K562 (cell line): ENCODE data around the gene CBFA2T3. TPM values are rescaled to one million over a fixed set of nuclear protein-coding genes. Genes with fewer than 3 reads are reported as not detected.
A peak's percentile ranks its signal among the peaks of the same experiment; 100 is the strongest.

Source experiments
- ARID1B ChIP-seq: fragments of 450-650 bp; IDR thresholded peaks from 2 replicates; pipeline ENCODE4 v1.6.1; 2016; ENCODE audit warnings: antibody characterized with exemption, mild to moderate bottlenecking, inconsistent platforms
- C11orf30 ChIP-seq: fragments of 450-650 bp; IDR thresholded peaks from 2 replicates; pipeline ENCODE4 v1.6.1; 2016; ENCODE audit warnings: low read depth, mild to moderate bottlenecking
- CREM ChIP-seq: IDR thresholded peaks from 2 replicates; pipeline ENCODE4 v1.6.1; 2014; ENCODE audit warnings: antibody characterized with exemption, low read depth
- ETV6 ChIP-seq, 3 experiments: fragments of 150-350 bp in 1 of 3; sonication (generic) in 1 of 3; formaldehyde crosslinking in 1 of 3; IDR thresholded peaks; 2 replicates each; pipeline versions ENCODE4 v1.6.1 to v1.8.0; 2014 to 2022; ENCODE audit warnings: borderline replicate concordance in 2 of 3, low read depth in 2 of 3, antibody characterized with exemption in 1 of 3, low read length in 1 of 3, mild to moderate bottlenecking in 1 of 3, missing genetic modification reagents in 1 of 3
- FOXA3 ChIP-seq, 2 experiments: fragments of 450-650 bp in 1 of 2; sonication (generic) in 1 of 2; formaldehyde crosslinking; IDR thresholded peaks in 1 of 2; conservative IDR thresholded peaks in 1 of 2; 2 replicates each; pipeline versions ENCODE4 v1.4.0 to v1.8.0; 2020 to 2022; ENCODE audit warnings: mild to moderate bottlenecking in 2 of 2, missing genetic modification reagents in 1 of 2
- GATA2 ChIP-seq: sonication (generic); formaldehyde crosslinking; IDR thresholded peaks from 2 replicates; pipeline ENCODE4 v1.4.0; 2020; ENCODE audit warnings: mild to moderate bottlenecking, missing genetic modification reagents
- GATAD2B ChIP-seq: fragments of 450-650 bp; IDR thresholded peaks from 2 replicates; pipeline ENCODE4 v1.6.1; 2017; ENCODE audit warnings: mild to moderate bottlenecking, borderline replicate concordance
- HDAC1 ChIP-seq, 2 experiments: fragments of 450-650 bp; IDR thresholded peaks; 2 replicates each; pipeline ENCODE4 v1.6.1; 2016 to 2017; ENCODE audit warnings: inconsistent platforms in 1 of 2, mild to moderate bottlenecking in 1 of 2, moderate library complexity in 1 of 2
- HDAC8 ChIP-seq: fragments of 450-650 bp; IDR thresholded peaks from 2 replicates; pipeline ENCODE4 v1.6.1; 2016; ENCODE audit warnings: mild to moderate bottlenecking, missing genetic modification characterization, moderate library complexity, missing compliant biosample characterization
- JUND ChIP-seq, 2 experiments: IDR thresholded peaks; 2 replicates in 1 of 2; 3 replicates in 1 of 2; pipeline ENCODE4 v1.6.1; 2011; ENCODE audit warnings: borderline replicate concordance in 2 of 2, low read depth in 2 of 2, low read length in 2 of 2, improper control_type of control experiment in 1 of 2, missing biosample characterization in 1 of 2, missing genetic modification characterization in 1 of 2, missing genetic modification reagents in 1 of 2
- POLR2AphosphoS5 ChIP-seq: IDR thresholded peaks from 2 replicates; pipeline ENCODE4 v1.6.1; 2011; ENCODE audit warnings: mild to moderate bottlenecking, low read depth, low read length, moderate library complexity; ENCODE audit not compliant: control insufficient read depth, insufficient read depth
- RAD21 ChIP-seq, 2 experiments: fragments of 250-450 bp in 1 of 2; fragments of 450-650 bp in 1 of 2; sonication (Bioruptor Pico) in 1 of 2; formaldehyde crosslinking in 1 of 2; IDR thresholded peaks in 1 of 2; conservative IDR thresholded peaks in 1 of 2; 2 replicates each; pipeline versions ENCODE4 v1.4.0 to v1.8.0; 2020 to 2022; ENCODE audit warnings: mild to moderate bottlenecking in 2 of 2, moderate library complexity in 1 of 2
- TEAD1 ChIP-seq, 2 experiments: fragments of 450-650 bp in 1 of 2; sonication (generic) in 1 of 2; formaldehyde crosslinking; IDR thresholded peaks; 2 replicates each; pipeline versions ENCODE4 v1.4.0 to v1.8.0; 2020 to 2022; ENCODE audit warnings: mild to moderate bottlenecking in 2 of 2, missing genetic modification reagents in 1 of 2
- TEAD4 ChIP-seq, 2 experiments: sonication (generic) in 1 of 2; formaldehyde crosslinking in 1 of 2; IDR thresholded peaks; 2 replicates each; pipeline versions ENCODE4 v1.6.1 to v1.8.0; 2012 to 2022; ENCODE audit warnings: borderline replicate concordance in 1 of 2, inconsistent platforms in 1 of 2, low read length in 1 of 2, mild to moderate bottlenecking in 1 of 2, missing genetic modification reagents in 1 of 2
- XRCC3 ChIP-seq: fragments of 450-650 bp; IDR thresholded peaks from 2 replicates; pipeline ENCODE4 v1.6.1; 2017; ENCODE audit warnings: mild to moderate bottlenecking, moderate library complexity
- ZBTB7A ChIP-seq: IDR thresholded peaks from 2 replicates; pipeline ENCODE4 v1.6.1; 2011; ENCODE audit warnings: low read depth, mild to moderate bottlenecking, low read length, moderate library complexity, borderline replicate concordance; ENCODE audit not compliant: control insufficient read depth
- ZNF766 ChIP-seq: fragments of 200-800 bp; sonication (Bioruptor generic); conservative IDR thresholded peaks from 2 replicates; pipeline ENCODE4 v1.6.1; 2016; ENCODE audit warnings: missing genetic modification characterization, missing compliant biosample characterization
- ZZZ3 ChIP-seq: fragments of 450-650 bp; IDR thresholded peaks from 2 replicates; pipeline ENCODE4 v1.6.1; 2016; ENCODE audit warnings: antibody characterized with exemption, mild to moderate bottlenecking, moderate library complexity
- polyA plus RNA-seq, 8 experiments: library from polyadenylated mRNA; depleted of rRNA in 4 of 8; stranded (reverse) in 5 of 8; unstranded in 3 of 8; fragments of >200 nt; fragmentation: Nextera tagmentation in 2 of 8; fragmentation: Illumina TruSeq in 1 of 8; extraction: Ambion mirVana in 2 of 8; extraction: Trizol in 1 of 8; gene quantifications; 2 replicates each; pipeline versions ENCODE4 v1.2.1 to v1.2.3, GENCODE V29; 2011 to 2014; ENCODE audit warnings: inconsistent platforms in 1 of 8, missing spikeins in 1 of 8
- total RNA-seq, 7 experiments: library from RNA; depleted of rRNA in 6 of 7; stranded (reverse); fragments of >200 nt in 6 of 7; fragmentation: Illumina TruSeq in 2 of 7; extraction: Trizol in 2 of 7; gene quantifications; 2 replicates each; pipeline versions ENCODE4 v1.2.1 to v1.2.3, GENCODE V29; 2011 to 2021; ENCODE audit warnings: low replicate concordance in 1 of 7
- TF ChIP-seq, protein P1 (sequence below), 2 experiments: fragments of 250-450 bp in 1 of 2; fragments of 450-650 bp in 1 of 2; sonication (Bioruptor Pico) in 1 of 2; IDR thresholded peaks; 2 replicates each; pipeline versions ENCODE4 v1.6.1 to v1.8.0; 2016 to 2021; ENCODE audit warnings: mild to moderate bottlenecking in 2 of 2, moderate library complexity in 2 of 2, missing compliant biosample characterization in 1 of 2, missing genetic modification characterization in 1 of 2
- TF ChIP-seq, protein P2 (sequence below): fragments of 250-450 bp; sonication (Bioruptor Pico); IDR thresholded peaks from 2 replicates; pipeline ENCODE4 v1.5.1; 2021; ENCODE audit warnings: mild to moderate bottlenecking

The CBFA2T3 gene
- total and polyA plus RNA-seq, 9 of the 15 experiments (the other 6 are each of a cell fraction or from before 2014, with no cell fraction given) = 2.3 to 145 (median 6.7) TPM

- TF ChIP-seq, protein P1, sequence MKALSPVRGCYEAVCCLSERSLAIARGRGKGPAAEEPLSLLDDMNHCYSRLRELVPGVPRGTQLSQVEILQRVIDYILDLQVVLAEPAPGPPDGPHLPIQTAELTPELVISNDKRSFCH (CRISPR knock-in tag; IDR thresholded peaks at IDR 0.05) = no peak
- TF ChIP-seq, protein P1 (tag; IDR thresholded peaks at IDR 0.05) = 0 out of 2 replicates have a peak, but pooled peaks have one; percentile 49
- TF ChIP-seq TEAD1 (CRISPR knock-in tag; IDR thresholded peaks at IDR 0.05) (peak in 1 of 2 experiments; percentile 70; a peak in 1 of 4 replicates), ZBTB7A (peak; percentile 94), ETV6 (IDR thresholded peaks at IDR 0.05; ENCODE audit: borderline replicate concordance in 1 of 2, low read depth in 2 of 2, low read length in 1 of 2) (peak in 1 of 2 experiments; percentile 79; a peak in 2 of 4 replicates), ETV6 (CRISPR knock-in tag; IDR thresholded peaks at IDR 0.05; ENCODE audit: borderline replicate concordance) (no peak), POLR2AphosphoS5 (peak; percentile 81), GATA2 (CRISPR knock-in tag) (peak; percentile 80), GATAD2B (peak; percentile 58; the same call in 1 of the 2 replicates), JUND (IDR thresholded peaks at IDR 0.05; ENCODE audit: borderline replicate concordance, low read depth, low read length) (peak; percentile 62), JUND (tag; IDR thresholded peaks at IDR 0.05; ENCODE audit: borderline replicate concordance, low read depth, low read length) (no peak; the same call in 2 of the 3 replicates), HDAC1 (IDR thresholded peaks at IDR 0.05) (peak in 1 of 2 experiments; percentile 73; a peak in 2 of 4 replicates), XRCC3 (no peak), FOXA3 (CRISPR knock-in tag; conservative IDR thresholded peaks at IDR 0.05 in 1 of 2, IDR thresholded peaks at IDR 0.05 in 1 of 2) (no peak), ZNF766 (peak; percentile 84), RAD21 (CRISPR knock-in tag; conservative IDR thresholded peaks at IDR 0.05 in 1 of 2, IDR thresholded peaks at IDR 0.05 in 1 of 2) (peak in 1 of 2 experiments; percentile 7; a peak in 2 of 4 replicates), CREM (peak; percentile 89), ARID1B (peak; percentile 91), HDAC8 (tag) (no peak), C11orf30 (no peak), ZZZ3 (no peak), TEAD4 (IDR thresholded peaks at IDR 0.05; ENCODE audit: low read length) (peak; percentile 91), TEAD4 (CRISPR knock-in tag; IDR thresholded peaks at IDR 0.05; ENCODE audit: borderline replicate concordance) (no peak)
- TF ChIP-seq, protein P2, sequence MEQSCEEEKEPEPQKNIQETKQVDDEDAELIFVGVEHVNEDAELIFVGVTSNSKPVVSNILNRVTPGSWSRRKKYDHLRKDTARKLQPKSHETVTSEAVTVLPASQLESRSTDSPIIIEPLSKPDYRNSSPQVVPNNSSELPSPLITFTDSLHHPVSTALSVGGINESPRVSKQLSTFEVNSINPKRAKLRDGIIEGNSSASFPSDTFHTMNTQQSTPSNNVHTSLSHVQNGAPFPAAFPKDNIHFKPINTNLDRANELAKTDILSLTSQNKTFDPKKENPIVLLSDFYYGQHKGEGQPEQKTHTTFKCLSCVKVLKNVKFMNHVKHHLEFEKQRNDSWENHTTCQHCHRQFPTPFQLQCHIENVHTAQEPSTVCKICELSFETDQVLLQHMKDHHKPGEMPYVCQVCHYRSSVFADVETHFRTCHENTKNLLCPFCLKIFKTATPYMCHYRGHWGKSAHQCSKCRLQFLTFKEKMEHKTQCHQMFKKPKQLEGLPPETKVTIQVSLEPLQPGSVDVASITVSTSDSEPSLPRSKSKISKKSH = no peak
These were observed at the start of gene CBFA2T3 (continued) for GRCh38 chr16:88977018-88977811.
